Activated naive CD4-positive, alpha-beta T cell treated with anti-CD3 and anti-CD28 coated beads for 36 hours (primary cell): ENCODE results near the gene ENKUR. TPM values are rescaled to one million over a fixed set of nuclear protein-coding genes. Genes with fewer than 3 reads are reported as not detected.

ENCODE experiments used
- CTCF ChIA-PET: fragments of 350-600 bp; sonication (Branson Sonifier 250); formaldehyde crosslinking; loops from one replicate; lab custom pipeline; 2021; ENCODE audit warnings: antibody characterized with exemption; lab: Charles Lee
- DNase-seq: peaks from one replicate; pipeline ENCODE4 v3.0.0-alpha.2; 2020
- H3K27ac Mint-ChIP-seq: one replicate; pipeline ENCODE4 v1.8.0; 2021; ENCODE audit warnings: mild to moderate bottlenecking, mixed read lengths
- H3K27me3 Mint-ChIP-seq: one replicate; pipeline ENCODE4 v1.8.0; 2021; ENCODE audit warnings: low read depth, mixed read lengths
- H3K36me3 Mint-ChIP-seq: one replicate; pipeline ENCODE4 v1.8.0; 2021; ENCODE audit warnings: low read depth, mixed read lengths
- H3K4me1 Mint-ChIP-seq: one replicate; pipeline ENCODE4 v1.8.0; 2021; ENCODE audit warnings: low read depth, mixed read lengths
- H3K4me3 Mint-ChIP-seq: one replicate; pipeline ENCODE4 v1.8.0; 2021; ENCODE audit warnings: mild to moderate bottlenecking, moderate library complexity, mixed read lengths
- H3K9me3 Mint-ChIP-seq: one replicate; pipeline ENCODE4 v1.8.0; 2021; ENCODE audit warnings: mixed read lengths
- intact Hi-C: fragments of 100-400 bp; cut with micrococcal nuclease; formaldehyde crosslinking; loops from one replicate; pipeline ENCODE4 v1.15.1; 2023
- total RNA-seq, 2 experiments: library from RNA; stranded (reverse); gene quantifications; one replicate each; pipeline ENCODE4 v1.2.3, GENCODE V29; 2021

The ENKUR gene
- total RNA-seq, 2 experiments from 2014 or later, result not detected

DNA sequence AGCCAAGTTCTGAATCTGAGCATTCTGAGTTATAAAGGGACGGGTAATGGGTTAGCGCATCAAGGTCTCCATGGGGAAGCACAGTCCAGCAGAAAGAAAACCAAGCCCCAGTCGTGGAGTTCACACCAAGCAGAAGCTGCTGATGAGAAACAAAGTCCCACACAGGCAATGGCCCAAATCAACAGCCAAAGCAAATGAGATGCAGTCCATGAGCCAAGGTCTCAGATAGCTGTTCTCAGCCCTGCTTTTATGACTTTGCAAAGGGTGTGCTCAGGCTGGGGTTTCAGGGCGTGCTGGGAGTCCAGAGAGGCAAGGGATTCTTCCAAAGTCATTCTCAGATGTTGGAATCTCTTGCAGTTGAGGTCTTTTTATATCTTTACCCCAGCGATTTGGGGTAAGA is 32.5 kb upstream of the ENKUR start:
- DNase-seq, result no peak
- CTCF ChIA-PET, result no interaction called here
- intact Hi-C loops, result no loop called here
- no peak overlapping the region for H3K4me3 Mint-ChIP-seq
- no peaks in the 10 kb centered on the region for H3K4me1 Mint-ChIP-seq
- H3K9me3 Mint-ChIP-seq, result peaks cover 4% of the 10 kb centered on the region
- H3K27me3 Mint-ChIP-seq, result peaks cover 23% of the 10 kb centered on the region
- no peak overlapping the region for H3K27ac Mint-ChIP-seq
- no peaks in the 10 kb centered on the region for H3K36me3 Mint-ChIP-seq

DNA sequence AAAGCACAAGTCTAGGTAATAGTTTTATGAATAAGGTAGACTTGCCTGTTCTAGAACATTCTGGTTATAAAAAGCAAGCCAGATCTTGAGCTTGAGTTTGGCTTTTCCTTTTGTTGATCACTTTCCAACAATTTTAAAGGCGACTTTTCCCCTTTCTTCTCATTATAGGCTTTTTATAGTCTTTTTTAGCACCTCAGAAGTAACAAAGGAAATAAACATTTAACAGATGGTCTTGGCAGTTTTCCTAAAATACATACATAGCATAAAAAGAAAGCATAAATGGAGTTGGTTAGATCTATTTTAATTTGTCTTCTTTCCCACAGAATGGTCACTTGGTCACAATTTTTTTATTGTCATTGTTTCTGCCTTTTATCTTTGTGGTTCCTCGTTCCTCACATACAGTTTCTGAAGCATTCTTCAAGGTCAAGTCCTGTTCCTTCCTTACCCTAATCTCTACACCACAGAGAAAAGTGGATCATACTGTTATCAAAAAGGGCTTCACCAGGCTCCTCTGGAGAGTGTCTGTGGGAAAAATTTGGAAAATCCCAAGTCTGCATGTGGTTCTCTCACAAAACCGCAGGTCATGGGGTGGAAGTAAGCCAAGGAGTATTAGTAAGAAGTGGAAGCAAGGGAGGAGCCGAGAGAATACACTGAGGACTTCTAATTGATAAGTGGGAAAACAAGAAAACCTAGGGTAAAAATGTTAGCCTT is 31.8 kb upstream of the ENKUR start:
- Mint-ChIP-seq H3K36me3 (no peaks in the 10 kb centered on the region), H3K9me3 (peaks cover 4% of the 10 kb centered on the region), H3K4me3 (no peak overlapping the region), H3K27me3 (peaks cover 23% of the 10 kb centered on the region), H3K27ac (no peak overlapping the region), H3K4me1 (no peaks in the 10 kb centered on the region)
- no peak for DNase-seq
- intact Hi-C loops, result no loop called here
- CTCF ChIA-PET, result no interaction called here

DNA sequence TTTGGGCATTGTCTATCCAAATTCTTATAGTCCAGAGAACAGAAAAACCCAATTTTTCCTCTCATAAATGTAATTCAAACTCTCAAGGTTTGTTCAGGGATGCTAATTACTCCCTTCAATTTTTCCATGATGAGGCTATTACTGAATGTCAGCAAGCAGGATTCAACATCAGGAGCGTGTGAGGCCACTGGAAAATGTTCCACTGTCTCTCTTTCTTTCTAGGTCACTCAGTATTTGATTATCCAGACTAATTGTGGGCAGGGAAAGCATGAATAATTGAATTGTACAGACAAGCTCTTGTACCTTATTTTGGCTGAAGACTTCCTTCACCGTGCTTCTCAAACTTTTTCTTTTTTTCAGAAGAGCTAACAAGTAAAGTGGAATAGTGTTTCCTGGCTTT is 31.1 kb upstream of the ENKUR start:
- H3K36me3 Mint-ChIP-seq, result no peaks in the 10 kb centered on the region
- H3K9me3 Mint-ChIP-seq, result peaks cover 4% of the 10 kb centered on the region
- H3K27me3 Mint-ChIP-seq, result peaks cover 23% of the 10 kb centered on the region
- no peaks in the 10 kb centered on the region for H3K4me1 Mint-ChIP-seq
- CTCF ChIA-PET, result no interaction called here
- intact Hi-C loops, result no loop called here
- H3K27ac Mint-ChIP-seq, result no peak overlapping the region
- DNase-seq, result no peak
- H3K4me3 Mint-ChIP-seq, result no peak overlapping the region

DNA sequence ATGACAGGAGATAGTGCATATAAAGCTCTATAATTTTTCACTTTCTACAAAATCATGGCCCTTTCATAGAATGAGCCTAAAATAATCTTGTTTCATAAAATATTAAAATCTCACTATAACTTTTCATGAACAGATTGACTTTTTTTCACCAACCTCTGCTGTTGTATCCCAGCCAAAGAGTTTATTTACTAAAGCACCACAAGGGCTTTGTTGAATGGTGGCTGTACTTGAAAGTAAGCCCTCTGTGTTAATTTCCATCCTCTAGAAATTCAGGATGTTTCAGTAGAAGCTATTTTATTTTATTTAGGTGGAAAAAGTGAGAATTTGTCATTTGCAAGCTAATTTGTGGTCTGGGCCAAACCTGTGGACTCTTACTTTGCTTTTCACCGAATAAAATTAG is 30.7 kb upstream of the ENKUR start:
- no peak overlapping the region for H3K4me3 Mint-ChIP-seq
- H3K27me3 Mint-ChIP-seq, result peaks cover 23% of the 10 kb centered on the region
- no peak overlapping the region for H3K27ac Mint-ChIP-seq
- peaks cover 4% of the 10 kb centered on the region for H3K9me3 Mint-ChIP-seq
- DNase-seq, result no peak
- H3K4me1 Mint-ChIP-seq, result no peaks in the 10 kb centered on the region
- CTCF ChIA-PET, result no interaction called here
- no peaks in the 10 kb centered on the region for H3K36me3 Mint-ChIP-seq
- intact Hi-C loops, result no loop called here

DNA sequence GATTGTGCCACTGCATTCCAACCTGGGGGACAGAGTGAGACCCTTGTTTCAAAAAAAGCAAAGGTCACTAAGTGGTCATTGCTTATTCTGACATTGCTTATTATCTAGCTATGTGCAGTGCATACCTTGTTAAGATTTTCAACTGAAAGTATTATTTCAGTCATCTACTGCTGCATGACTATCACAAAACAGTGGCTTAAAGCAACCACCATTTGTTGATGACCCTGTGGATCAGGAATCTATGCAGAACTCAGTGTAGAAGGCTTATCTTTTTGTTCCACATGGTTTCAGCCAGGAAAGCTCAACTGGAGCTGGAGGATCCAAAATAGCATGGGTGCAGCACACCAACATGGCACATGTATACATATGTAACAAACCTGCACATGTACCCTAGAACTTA is 23.6 kb upstream of the ENKUR start:
- Mint-ChIP-seq H3K27me3 (peaks cover 22% of the 10 kb centered on the region), H3K4me1 (no peaks in the 10 kb centered on the region), H3K27ac (no peak overlapping the region), H3K4me3 (no peak overlapping the region), H3K9me3 (no peaks in the 10 kb centered on the region), H3K36me3 (no peaks in the 10 kb centered on the region)
- DNase-seq, result no peak
- intact Hi-C loops, result no loop called here
- CTCF ChIA-PET, result interaction anchor here (0.6 kb wide), 1 partner anchor 253 kb away, joined by 5 read pairs; no protein-coding TSS in a partner anchor

DNA sequence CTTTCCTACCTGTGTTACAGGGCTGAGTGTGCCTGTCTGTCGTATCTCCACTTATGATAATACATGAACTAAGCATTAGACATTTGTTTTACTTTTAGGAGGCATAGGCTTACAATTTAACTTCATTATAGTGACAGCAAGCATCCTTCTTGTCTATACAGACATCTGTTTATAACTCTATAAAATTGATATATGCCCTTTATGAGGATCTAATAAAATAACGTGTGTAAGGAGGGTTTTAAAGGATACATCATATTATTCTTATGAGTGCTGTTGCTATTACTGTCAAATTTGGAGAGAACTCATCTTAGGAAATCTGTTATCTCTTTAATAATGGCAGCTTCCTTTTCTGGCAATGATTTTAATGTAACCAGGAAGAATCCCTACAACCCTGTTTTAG is 22.4 kb upstream of the ENKUR start:
- Mint-ChIP-seq H3K27me3 (peaks cover 20% of the 10 kb centered on the region), H3K9me3 (no peaks in the 10 kb centered on the region), H3K4me1 (no peaks in the 10 kb centered on the region), H3K27ac (no peak overlapping the region), H3K36me3 (no peaks in the 10 kb centered on the region), H3K4me3 (no peak overlapping the region)
- intact Hi-C loops, result no loop called here
- no peak for DNase-seq
- CTCF ChIA-PET, result no interaction called here

DNA sequence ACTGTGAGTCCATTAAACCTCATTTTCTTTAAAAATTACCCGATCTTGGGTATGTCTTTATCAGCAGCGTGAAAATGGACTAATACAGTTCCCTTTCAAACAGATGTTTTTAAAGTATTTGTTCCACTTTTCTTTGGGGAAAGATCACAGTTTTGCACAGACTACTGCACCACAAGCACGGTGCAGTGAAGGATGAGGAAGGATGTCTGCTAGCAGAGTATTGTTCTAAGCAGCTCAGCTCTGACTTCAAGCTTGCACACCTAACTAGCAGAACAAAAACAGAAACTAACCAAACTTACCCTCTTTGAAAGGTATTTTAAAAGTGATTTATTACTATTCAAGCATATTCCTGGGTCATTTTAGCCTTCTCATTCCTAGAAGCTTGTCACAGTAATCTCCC is 20.4 kb upstream of the ENKUR start:
- H3K27me3 Mint-ChIP-seq, result peaks cover 17% of the 10 kb centered on the region
- no peak overlapping the region for H3K27ac Mint-ChIP-seq
- H3K4me1 Mint-ChIP-seq, result no peaks in the 10 kb centered on the region
- intact Hi-C loops, result no loop called here
- no peak overlapping the region for H3K4me3 Mint-ChIP-seq
- DNase-seq, result no peak
- no peaks in the 10 kb centered on the region for H3K9me3 Mint-ChIP-seq
- CTCF ChIA-PET, result interaction anchor here (1.9 kb wide), 1 partner anchor 44 kb away, joined by 6 read pairs; no protein-coding TSS in a partner anchor
- no peaks in the 10 kb centered on the region for H3K36me3 Mint-ChIP-seq

DNA sequence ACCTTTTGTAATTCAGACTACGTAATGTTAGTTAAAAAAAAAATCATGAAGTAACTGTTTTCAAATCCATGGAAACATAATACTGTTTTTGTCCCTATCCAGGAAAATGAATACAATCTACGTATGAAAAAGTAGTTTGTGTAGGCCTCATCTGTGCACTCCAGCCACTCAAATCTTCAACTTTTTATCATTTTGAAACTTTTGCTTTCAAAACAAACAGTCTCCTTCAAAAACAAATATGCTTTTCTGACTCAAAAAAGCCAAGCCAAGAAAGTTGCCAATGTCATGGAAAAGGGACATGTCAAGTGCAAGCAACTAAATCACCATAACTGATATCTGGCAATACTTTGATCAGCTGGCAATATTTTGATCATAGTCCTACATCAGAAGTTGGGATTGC is 13.6 kb upstream of the ENKUR start:
- H3K4me3 Mint-ChIP-seq, result no peak overlapping the region
- CTCF ChIA-PET, result no interaction called here

DNA sequence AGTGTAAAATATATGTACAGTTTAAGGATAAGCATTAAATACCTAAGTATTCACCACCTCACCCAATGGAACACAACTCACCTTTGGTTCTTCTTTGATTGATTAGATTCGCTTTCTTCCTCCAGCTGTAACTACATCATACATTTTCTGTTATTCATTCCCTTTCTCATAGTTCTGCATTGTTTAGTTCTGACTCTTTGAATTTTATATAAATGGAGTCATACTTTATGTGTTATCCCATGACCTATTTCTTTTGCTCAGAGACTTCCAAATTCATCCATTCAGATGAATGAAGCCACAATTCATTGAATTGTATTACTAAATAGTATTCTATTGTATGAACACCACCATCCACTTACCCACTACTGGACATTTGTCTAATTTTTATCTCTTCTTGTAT is 12.8 kb upstream of the ENKUR start:
- Mint-ChIP-seq H3K4me1 (no peaks in the 10 kb centered on the region), H3K27ac (no peak overlapping the region), H3K36me3 (peaks cover 18% of the 10 kb centered on the region), H3K9me3 (peaks cover 1% of the 10 kb centered on the region), H3K27me3 (no peaks in the 10 kb centered on the region), H3K4me3 (no peak overlapping the region)
- no peak for DNase-seq
- CTCF ChIA-PET, result no interaction called here
- intact Hi-C loops, result no loop called here

More for the DNA sequence above, 13.6 kb upstream of the ENKUR start:
- Mint-ChIP-seq H3K27ac (no peak overlapping the region), H3K9me3 (peaks cover 1% of the 10 kb centered on the region), H3K27me3 (no peaks in the 10 kb centered on the region), H3K4me1 (no peaks in the 10 kb centered on the region), H3K36me3 (peaks cover 11% of the 10 kb centered on the region)
- DNase-seq, result no peak
- intact Hi-C loops, result no loop called here

DNA sequence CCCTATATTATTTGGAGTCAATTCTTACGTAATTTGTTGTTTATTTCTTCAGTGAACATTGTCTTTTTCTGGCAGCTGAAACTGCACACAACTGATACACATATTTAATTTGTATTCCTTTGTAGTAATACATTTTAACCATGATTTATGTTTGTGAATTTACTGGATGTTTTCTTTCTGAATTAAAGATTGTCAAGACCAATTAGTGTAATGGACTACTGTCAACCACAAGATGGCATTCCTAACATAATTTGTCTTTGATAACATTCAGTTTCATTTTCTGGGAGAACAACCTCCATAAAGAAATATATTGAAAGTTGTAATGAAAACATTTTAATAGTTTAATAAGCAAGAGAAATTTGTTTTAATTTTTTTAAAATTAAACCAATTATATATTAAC is 10.5 kb upstream of the ENKUR start:
- intact Hi-C loops, result no loop called here
- H3K4me3 Mint-ChIP-seq, result no peak overlapping the region
- DNase-seq, result no peak
- peaks cover 1% of the 10 kb centered on the region for H3K9me3 Mint-ChIP-seq
- no peak overlapping the region for H3K27ac Mint-ChIP-seq
- CTCF ChIA-PET, result interaction anchor here (0.6 kb wide), 1 partner anchor 54 kb away, joined by 3 read pairs; no protein-coding TSS in a partner anchor
- H3K4me1 Mint-ChIP-seq, result no peaks in the 10 kb centered on the region
- H3K36me3 Mint-ChIP-seq, result peaks cover 25% of the 10 kb centered on the region
- no peaks in the 10 kb centered on the region for H3K27me3 Mint-ChIP-seq

DNA sequence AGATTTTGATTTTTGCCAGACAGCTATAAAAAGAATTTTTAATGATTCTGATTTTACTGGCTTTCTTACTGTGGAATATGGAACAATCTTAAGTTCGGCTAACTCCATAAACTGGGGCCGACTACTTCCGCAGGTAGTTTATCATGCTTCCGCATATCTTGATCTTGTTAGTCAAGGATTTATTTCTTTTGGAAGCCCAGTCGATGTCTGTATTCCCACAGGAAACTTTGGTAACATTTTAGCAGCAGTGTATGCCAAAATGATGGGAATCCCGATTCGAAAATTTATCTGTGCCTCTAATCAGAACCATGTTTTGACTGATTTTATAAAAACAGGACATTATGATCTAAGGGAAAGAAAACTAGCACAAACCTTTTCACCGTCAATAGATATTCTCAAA is 8.6 kb upstream of the ENKUR start:
- CTCF ChIA-PET, result no interaction called here
- H3K4me3 Mint-ChIP-seq, result no peak overlapping the region
- peaks cover 20% of the 10 kb centered on the region for H3K36me3 Mint-ChIP-seq
- H3K9me3 Mint-ChIP-seq, result no peaks in the 10 kb centered on the region
- H3K27ac Mint-ChIP-seq, result no peak overlapping the region
- intact Hi-C loops, result no loop called here
- no peaks in the 10 kb centered on the region for H3K27me3 Mint-ChIP-seq
- no peak for DNase-seq
- no peaks in the 10 kb centered on the region for H3K4me1 Mint-ChIP-seq

DNA sequence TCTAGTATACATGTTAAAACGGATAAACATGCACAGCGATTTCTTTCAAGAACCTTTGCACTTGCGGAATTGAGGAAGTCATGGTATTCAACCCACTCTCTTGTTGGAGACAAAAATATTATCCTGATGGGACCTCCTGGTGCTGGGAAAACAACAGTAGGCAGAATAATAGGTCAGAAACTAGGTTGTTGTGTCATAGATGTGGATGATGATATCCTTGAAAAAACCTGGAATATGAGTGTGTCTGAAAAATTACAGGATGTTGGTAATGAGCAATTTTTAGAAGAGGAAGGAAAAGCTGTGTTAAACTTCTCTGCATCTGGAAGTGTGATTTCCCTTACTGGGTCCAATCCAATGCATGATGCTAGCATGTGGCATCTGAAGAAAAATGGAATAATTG is 7.3 kb upstream of the ENKUR start:
- CTCF ChIA-PET, result no interaction called here
- intact Hi-C loops, result no loop called here
- H3K27me3 Mint-ChIP-seq, result no peaks in the 10 kb centered on the region
- H3K36me3 Mint-ChIP-seq, result peaks cover 20% of the 10 kb centered on the region
- DNase-seq, result no peak
- H3K27ac Mint-ChIP-seq, result no peak overlapping the region
- H3K4me3 Mint-ChIP-seq, result no peak overlapping the region
- H3K9me3 Mint-ChIP-seq, result no peaks in the 10 kb centered on the region
- peaks cover 3% of the 10 kb centered on the region for H3K4me1 Mint-ChIP-seq

DNA sequence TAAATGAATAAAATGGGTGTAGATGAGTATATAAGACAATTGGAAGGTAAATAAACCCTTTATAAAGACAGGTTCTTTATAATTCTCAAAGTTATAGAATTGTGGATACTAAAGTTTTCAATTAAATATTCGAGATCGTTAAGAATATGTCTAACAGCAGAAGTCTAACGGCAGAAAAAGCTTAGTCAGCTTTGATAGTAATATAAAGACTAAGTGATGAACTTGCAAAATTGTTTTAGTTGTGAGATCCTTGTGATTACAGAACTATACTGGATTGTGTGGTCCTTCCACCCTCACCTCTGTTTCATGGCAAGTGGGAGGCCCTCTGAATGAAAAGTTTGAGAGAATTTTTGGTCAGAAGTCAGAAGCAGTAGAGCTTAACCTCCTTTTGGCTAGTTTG is 2.7 kb upstream of the ENKUR start:
- Mint-ChIP-seq H3K4me1 (peaks cover 19% of the 10 kb centered on the region), H3K9me3 (no peaks in the 10 kb centered on the region), H3K27me3 (no peaks in the 10 kb centered on the region), H3K4me3 (no peak overlapping the region), H3K27ac (no peak overlapping the region), H3K36me3 (peaks cover 7% of the 10 kb centered on the region)
- intact Hi-C loops, result loop anchor here (5.0 kb wide), 3 partner anchors 196 to 1581 kb away; partner anchors contain the start of genes APBB1IP and OTUD1
- DNase-seq, result no peak
- CTCF ChIA-PET, result interaction anchor here (0.7 kb wide), 1 partner anchor 394 kb away, joined by 3 read pairs; no protein-coding TSS in a partner anchor
